Left lung (tissue), 10 donors: ENCODE data around the gene ITPRIPL2. TPM values are rescaled to one million over a fixed set of nuclear protein-coding genes. Genes with fewer than 3 reads are reported as not detected.

ENCODE experiments used
- ATAC-seq: fragments of 200-7000 bp; cut with Tn5 transposase; one replicate; pipeline ENCODE4 v1.9.1; 2020; ENCODE audit warnings: moderate library complexity
- DNase-seq, 4 donors: peaks; one replicate each; pipeline ENCODE4 v3.0.0-alpha.2; 2013 to 2020
- H3K27ac ChIP-seq, 2 donors: fragments of 200-600 bp; sonication (generic) in 1 of 2; one replicate each; pipeline versions ENCODE4 v1.5.0 to v1.8.0; 2020 to 2021
- H3K27me3 ChIP-seq, 2 donors: fragments of 200-600 bp; sonication (generic) in 1 of 2; one replicate each; pipeline versions ENCODE4 v1.5.0 to v1.8.0; 2020 to 2021
- H3K36me3 ChIP-seq, 2 donors: fragments of 200-600 bp; sonication (generic) in 1 of 2; one replicate each; pipeline versions ENCODE4 v1.5.0 to v1.8.0; 2020 to 2021
- H3K4me1 ChIP-seq, 2 donors: fragments of 200-600 bp; one replicate each; pipeline ENCODE4 v1.8.0; 2021
- H3K4me3 ChIP-seq, 2 donors: fragments of 200-600 bp; sonication (generic) in 1 of 2; one replicate each; pipeline versions ENCODE4 v1.5.0 to v1.8.0; 2020 to 2021; ENCODE audit warnings: mild to moderate bottlenecking in 1 of 2
- H3K9me3 ChIP-seq, 2 donors: fragments of 200-600 bp; sonication (generic) in 1 of 2; one replicate each; pipeline versions ENCODE4 v1.5.0 to v1.8.0; 2020 to 2021
- intact Hi-C, 2 donors: fragments of 100-400 bp; cut with DNase I; formaldehyde crosslinking; loops; one replicate each; pipeline versions ENCODE4 v1.11.2 to v1.14.2; 2022
- polyA plus RNA-seq, 6 donors: library from polyadenylated mRNA; unstranded; fragments of 120-200 nt; gene quantifications; one replicate each; pipeline ENCODE4 v1.2.1, GENCODE V29; 2013; ENCODE audit not compliant: insufficient read length in 6 of 6
- total RNA-seq, 2 donors: library from RNA; stranded (reverse); fragmentation: NEBNext Ultra II Directional; extraction: Animal tissue kit (Norgen Biotek cat#: 25700); gene quantifications; one replicate each; pipeline ENCODE4 v1.2.1, GENCODE V29; 2021
- TF ChIP-seq, protein P1 (sequence below), 2 donors: fragments of 200-600 bp; sonication (generic) in 1 of 2; IDR thresholded peaks; one replicate each; pipeline versions ENCODE4 v1.5.0 to v1.8.0; 2021; ENCODE audit warnings: antibody characterized with exemption in 2 of 2
- donor health status: DM: no; HTN: yes; CAD: no.
- donor health status: DM: no; HTN: no; CAD: no.

Gene ITPRIPL2
- total and polyA plus RNA-seq, 8 donors = 24.6 to 82.7 (median 32.4) TPM

DNA sequence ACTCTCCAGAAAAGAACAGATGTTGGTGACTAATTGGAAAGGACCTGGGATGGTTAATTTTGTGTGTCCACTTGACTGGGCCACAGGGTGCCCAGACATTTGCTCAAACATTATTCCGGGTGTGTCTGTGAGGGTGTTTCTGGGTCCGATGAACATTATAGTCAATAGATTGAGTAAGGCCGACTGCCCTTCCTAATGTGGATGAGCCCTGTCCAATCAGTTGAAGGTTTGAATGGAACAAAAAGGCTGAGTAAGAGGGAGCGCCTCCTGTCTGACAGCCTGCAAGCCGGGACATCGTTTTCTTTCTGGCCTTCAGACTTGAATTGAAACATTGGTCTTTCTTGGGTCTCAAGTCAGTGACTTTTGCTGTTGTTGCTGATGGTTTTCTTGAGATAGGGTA is 22.8 kb upstream of the ITPRIPL2 start:
- TF ChIP-seq, protein P1, sequence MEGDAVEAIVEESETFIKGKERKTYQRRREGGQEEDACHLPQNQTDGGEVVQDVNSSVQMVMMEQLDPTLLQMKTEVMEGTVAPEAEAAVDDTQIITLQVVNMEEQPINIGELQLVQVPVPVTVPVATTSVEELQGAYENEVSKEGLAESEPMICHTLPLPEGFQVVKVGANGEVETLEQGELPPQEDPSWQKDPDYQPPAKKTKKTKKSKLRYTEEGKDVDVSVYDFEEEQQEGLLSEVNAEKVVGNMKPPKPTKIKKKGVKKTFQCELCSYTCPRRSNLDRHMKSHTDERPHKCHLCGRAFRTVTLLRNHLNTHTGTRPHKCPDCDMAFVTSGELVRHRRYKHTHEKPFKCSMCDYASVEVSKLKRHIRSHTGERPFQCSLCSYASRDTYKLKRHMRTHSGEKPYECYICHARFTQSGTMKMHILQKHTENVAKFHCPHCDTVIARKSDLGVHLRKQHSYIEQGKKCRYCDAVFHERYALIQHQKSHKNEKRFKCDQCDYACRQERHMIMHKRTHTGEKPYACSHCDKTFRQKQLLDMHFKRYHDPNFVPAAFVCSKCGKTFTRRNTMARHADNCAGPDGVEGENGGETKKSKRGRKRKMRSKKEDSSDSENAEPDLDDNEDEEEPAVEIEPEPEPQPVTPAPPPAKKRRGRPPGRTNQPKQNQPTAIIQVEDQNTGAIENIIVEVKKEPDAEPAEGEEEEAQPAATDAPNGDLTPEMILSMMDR (IDR thresholded peaks at IDR 0.05) = no peak
- Histone ChIP-seq H3K4me3 (no peak overlapping the region), H3K9me3 (no peaks in the 10 kb centered on the region), H3K4me1 (peaks cover 5 to 27% of the 10 kb centered on the region in 2 donors), H3K27me3 (peaks cover 0 to 5% of the 10 kb centered on the region in 2 donors), H3K27ac (no peak overlapping the region), H3K36me3 (no peaks in the 10 kb centered on the region)
- intact Hi-C loops = no loop called here
- no peak for ATAC-seq
- no peak for DNase-seq

- ATAC-seq = no peak
- no peaks in the 10 kb centered on the region for H3K27me3 ChIP-seq
- DNase-seq = no peak
- H3K36me3 ChIP-seq = no peaks in the 10 kb centered on the region
- TF ChIP-seq, protein P1 (IDR thresholded peaks at IDR 0.05) = no peak
- H3K4me3 ChIP-seq = no peak overlapping the region
- intact Hi-C loops = no loop called here
- peaks cover 0 to 13% of the 10 kb centered on the region in 2 donors for H3K4me1 ChIP-seq
- H3K9me3 ChIP-seq = no peaks in the 10 kb centered on the region
- H3K27ac ChIP-seq = no peak overlapping the region
Observed at GRCh38 chr16:19092653-19093410, 20.9 kb upstream of the ITPRIPL2 start.

DNA sequence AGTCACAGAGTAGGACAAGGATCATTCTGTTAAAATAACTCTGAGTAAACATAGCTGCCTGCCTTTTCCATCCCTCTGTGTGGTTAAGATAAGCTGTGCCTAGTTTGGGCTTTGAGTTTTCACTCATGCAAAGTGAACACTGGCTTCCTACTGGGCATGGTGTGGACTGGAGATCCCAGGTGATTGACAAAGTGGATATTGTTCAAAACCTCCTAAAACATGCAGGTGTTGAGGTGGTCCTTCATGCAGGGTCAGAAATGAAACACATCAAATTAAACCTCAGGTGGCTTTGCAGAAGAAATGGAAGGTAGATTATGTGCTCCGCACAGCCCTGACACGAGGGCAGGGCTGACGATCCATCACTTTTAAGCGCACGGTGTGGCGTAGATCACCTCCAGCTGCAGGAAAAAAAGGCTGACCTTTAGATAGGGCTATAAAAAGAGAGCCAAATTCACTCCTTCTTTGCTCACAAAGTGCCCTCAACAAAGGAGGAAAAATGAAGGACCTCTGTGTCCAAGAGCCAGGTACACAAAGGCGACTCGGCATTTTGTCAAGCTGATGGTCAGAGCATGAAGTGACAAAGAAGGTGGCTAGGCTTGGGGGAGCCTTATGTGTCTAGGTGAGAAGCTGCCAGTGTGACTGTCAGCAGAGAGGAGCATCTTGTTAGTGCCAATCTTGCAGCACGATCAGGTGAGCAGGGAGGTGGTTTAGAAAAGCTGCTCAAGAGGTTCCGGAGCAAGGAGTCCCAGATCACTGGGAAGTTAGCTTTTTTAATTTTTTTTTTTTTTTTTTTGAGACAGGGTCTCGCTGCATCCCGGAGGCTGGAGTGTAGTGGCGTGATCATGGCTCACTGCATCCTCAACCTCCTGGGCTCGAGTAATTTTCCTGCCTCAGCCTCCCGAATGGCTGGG is 19.9 kb upstream of the ITPRIPL2 start:
- H3K4me1 ChIP-seq = peaks cover 0 to 11% of the 10 kb centered on the region in 2 donors
- no peak for DNase-seq
- intact Hi-C loops = no loop called here
- H3K27me3 ChIP-seq = no peaks in the 10 kb centered on the region
- H3K36me3 ChIP-seq = no peaks in the 10 kb centered on the region
- no peak for ATAC-seq
- no peak overlapping the region for H3K27ac ChIP-seq
- H3K9me3 ChIP-seq = no peaks in the 10 kb centered on the region
- TF ChIP-seq, protein P1 (IDR thresholded peaks at IDR 0.05) = no peak
- no peak overlapping the region for H3K4me3 ChIP-seq

DNA sequence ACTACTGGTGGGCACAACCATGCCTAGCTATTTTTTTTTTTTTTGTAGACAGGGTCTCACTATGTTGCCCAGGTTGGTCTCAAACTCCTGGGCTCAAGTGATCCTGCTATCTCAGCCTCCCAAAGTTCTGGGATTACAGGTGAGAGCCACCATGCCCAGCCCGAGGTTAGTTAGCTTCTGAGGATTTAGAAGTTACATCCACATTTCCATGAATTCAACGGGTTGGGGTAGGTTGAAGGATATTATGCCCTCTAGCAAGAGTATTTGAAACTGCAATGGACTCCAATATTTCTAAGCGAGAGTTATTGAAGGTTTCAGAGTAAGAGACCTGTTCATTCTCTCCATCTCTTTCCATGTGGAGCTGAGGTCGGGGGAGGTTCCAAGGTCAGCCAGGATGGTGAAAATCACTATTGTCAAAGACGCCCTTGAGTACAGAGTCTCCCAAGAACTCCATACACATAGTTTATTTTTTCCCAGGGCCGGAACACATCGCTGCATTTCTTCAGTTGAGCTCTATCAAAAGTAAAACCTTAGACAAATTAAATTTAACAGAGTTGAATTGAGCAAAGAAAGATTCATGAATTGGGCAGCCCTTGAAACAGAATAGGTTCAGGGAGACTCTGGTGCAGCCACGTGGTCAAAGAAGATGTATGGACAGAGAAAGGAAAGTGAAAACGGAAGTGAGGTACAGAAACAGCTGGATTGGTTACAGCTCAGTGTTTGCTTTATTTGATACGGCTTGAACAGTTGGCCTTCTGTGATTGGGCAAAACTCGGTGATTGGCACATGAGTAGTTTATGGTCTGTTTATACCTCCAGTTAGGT is 19.0 kb upstream of the ITPRIPL2 start:
- Histone ChIP-seq H3K9me3 (no peaks in the 10 kb centered on the region), H3K27ac (no peak overlapping the region), H3K36me3 (no peaks in the 10 kb centered on the region), H3K27me3 (no peaks in the 10 kb centered on the region), H3K4me1 (peaks cover 0 to 11% of the 10 kb centered on the region in 2 donors), H3K4me3 (no peak overlapping the region)
- TF ChIP-seq, protein P1 (IDR thresholded peaks at IDR 0.05) = no peak
- DNase-seq (no peak), ATAC-seq (no peak)
- intact Hi-C loops = no loop called here
